ENCODE measurements around the gene HTRA2.
A peak's percentile ranks its signal among the peaks of the same experiment; 100 is the strongest.

The HTRA2 gene

DNA sequence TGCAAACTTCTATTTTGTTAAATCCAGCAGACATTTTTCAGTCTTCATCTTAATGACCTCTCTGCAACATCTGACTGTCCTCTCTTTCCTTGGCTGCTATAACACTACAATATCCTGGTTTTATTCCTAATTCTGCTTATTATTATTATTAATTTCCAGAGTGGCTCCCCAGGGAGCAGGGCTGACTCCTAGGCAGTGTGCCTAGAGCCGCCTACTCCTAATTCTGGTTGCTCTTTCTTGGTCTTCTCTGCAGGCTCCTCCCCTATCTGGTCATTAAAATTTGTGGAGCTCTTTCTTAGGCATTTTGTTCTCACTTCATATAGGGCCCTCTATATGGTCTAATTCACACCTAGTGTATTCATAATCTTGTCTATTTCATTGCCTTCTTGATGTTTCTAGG, 13.2 kb downstream of the HTRA2 start:
- no peak for DNase-seq (ENCODE audit: low read depth, low spot score)

DNA sequence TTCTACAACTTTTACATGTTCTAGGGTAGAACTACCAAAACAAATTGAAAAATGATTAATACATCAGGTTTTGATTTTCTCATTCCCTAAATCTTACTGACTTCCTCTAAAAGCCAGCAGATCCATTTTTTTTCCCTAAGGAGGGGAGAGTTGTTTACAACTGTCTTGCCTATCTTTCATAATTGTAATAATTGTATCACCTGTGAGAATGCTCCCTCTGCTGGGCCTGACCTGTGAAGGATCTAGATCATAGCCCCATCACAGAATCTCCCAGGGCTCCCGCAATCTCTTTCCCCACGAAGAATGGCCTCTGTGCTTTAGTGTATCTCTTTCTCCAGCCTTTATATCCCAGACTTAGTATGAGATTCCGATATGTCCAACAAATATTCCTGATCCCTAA, 14.9 kb downstream of the HTRA2 start:
- DNase-seq (ENCODE audit: low read depth, low spot score): no peak

DNA sequence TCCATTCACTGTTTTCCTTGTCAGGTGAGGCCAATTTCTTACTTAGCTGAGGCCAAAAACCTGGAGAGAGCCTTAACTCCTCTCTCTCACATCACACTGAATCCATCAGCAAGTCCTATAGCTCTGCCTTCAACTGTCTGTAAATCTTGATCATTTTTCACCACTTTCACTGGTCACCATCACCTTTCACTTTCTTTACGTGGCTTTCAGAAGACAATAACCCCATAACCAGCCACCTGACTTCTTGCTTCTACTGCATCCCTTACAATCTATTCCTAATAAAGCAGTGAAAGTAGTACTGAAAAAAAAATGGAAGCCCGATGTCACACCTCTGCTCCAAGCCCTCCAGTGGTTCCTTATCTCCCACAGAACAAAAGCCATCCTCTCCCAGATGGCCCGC, 16.3 kb downstream of the HTRA2 start:
- no peak for DNase-seq (ENCODE audit: low read depth, low spot score)

DNA sequence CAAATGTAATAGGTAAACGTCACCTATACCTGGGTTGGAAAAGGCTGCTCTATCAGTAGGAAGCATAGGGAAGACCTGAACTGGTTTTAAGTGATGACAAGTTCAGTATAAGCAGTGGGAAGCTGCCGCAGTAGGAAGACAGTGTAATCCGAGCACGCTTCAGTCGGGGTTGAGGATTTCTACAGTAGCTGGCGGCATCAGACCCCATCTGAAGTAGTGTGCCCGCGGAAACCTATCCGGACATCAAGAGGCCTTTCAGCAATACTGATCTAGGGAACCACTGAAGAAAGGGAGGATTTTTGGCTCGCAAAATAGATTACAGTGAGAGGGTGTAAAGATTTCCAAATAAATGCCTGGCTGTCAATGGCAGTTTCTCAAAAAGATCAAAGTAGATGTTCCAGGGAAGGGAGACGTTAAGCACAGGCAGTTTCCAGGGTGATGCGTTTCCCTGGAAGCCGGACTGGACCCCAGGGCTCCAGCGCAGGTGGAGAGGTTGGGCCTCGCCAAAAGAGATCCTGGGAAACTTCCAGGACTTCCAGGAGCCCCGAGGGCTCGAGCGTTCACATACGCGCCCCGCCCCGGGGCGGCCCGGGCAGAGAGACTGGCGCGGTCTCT, 18.7 kb downstream of the HTRA2 start:
- no peak for DNase-seq (ENCODE audit: low read depth, low spot score)

DNA sequence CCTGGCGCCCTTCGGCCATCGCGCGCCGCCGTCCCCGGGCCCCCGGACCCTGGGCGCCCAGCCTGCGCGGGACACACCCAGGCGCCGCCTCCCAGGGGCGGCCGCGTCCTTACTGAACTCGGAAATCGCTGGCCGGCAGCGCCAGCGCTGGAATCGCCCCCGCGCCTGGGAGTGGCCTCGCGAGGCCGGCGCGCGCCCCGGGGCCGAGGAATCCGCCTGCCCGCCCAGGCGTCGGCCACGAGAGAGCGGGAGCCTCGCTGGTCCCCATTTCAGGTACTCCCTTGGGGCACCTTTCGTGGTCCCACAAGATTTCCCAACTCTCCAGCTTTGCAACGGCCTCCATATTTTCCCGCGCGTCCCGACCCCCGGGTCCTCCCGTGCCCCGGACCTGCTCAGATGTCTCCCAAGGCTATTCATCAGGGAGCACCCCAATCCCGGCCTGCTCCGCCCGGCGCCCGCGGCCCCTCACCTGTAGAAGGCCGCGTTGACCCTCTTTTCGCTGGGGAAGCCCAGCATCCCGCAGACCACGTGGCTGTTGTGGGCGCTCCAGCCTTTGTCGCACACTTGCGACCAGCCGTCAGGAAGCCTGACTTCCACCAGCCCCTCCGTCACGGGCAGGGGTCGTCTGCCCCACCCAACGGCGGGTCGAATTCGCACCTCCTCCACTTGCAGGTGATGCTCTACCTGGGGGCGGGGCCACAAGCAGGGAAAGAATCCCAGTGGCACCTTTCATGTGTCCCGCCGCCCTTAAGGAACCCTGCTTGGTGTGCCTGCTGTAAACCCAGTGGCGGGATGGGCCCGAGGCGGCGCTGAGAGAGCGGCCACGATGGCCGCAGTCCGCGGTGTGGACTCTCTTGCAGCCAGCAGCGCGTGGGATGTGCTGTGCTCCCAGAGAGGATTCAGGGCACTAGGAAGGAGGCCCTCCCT, 19.4 kb downstream of the HTRA2 start:
- no peak for DNase-seq (ENCODE audit: low read depth, low spot score)

DNA sequence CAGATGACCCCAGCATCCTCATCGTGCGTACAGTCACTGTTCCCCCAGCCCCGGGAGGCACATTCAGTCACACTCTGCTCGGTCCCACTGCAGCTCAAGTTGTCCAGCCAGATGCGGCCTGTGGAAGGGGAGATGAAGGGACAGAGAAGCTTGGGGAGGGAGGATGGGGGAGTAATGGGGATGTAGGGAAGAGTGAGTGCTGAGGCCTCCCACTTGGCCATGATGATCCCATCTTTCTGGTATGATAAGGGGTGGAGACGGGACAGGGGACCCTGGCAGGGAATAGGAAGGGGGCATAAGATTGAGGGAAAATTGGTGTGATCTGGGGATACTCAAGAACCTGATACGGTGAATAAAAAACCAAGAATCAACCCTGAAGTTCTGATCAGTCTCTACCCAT, 20.5 kb downstream of the HTRA2 start:
- DNase-seq (ENCODE audit: low read depth, low spot score): no peak

DNA sequence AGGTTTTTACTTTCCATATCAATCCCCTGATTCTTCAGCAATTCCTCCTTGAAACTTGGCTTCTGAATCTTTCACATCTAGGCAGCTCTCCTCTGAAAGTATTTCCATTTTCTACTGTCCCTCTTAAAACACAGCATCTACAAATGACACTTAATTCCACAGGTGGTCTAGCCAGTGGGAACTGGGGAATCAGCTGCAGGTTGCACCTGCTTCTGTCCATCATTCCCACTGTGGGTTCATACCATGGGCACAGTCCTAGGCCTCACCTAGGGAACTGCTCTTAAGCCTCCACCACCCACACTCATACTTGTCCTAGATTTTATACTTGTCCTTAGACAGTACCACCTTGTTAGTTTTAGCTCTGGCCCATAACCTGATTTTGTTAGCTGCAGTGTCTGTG, 21.8 kb downstream of the HTRA2 start:
- no peak for DNase-seq (ENCODE audit: low read depth, low spot score)

DNA sequence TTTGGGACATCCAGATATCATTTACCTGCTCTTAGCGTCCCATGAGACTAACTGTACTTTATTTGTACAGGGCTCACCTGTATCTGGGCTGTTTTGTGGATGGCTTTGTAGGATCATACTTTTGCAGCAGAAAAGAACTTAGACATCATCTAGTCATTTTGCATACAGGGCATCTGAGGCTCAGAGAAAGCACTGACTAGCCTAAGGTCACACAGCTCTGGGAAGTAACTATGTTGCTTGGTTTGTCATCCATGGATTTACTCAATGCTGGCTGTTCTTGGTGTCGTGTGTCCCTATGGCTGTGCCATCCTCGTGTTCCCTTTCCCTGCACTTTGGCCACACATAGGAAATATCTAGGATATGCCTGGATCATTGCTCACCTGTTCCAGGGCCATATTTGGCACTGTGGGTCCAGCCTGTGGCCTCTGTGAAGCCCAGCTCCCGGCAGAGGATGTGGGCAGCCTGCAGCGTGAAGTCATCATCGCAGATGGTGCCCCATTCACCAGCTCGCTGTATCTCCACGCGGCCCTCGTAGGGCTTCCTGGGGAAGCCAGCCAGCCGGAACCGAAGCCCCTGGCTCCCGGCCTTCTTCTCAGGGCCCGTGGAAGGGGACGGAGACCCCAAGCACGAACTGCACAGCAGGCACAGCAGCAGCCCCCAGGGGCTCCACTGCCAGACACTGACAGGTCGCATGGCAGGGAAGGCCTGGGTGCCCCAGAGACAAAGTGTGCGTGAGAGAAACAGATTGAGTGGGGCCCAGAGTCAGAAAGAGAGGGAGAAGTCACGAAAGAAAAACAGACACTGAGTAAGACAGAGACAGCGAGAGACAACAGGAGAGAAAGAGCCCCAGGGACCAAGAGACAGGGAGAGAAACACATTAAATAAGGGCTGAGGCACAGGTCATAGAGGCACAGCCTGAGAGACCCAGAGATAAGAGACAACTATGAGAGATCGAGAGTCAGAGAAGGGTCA, 22.5 kb downstream of the HTRA2 start:
- no peak for DNase-seq (ENCODE audit: low read depth, low spot score)

DNA sequence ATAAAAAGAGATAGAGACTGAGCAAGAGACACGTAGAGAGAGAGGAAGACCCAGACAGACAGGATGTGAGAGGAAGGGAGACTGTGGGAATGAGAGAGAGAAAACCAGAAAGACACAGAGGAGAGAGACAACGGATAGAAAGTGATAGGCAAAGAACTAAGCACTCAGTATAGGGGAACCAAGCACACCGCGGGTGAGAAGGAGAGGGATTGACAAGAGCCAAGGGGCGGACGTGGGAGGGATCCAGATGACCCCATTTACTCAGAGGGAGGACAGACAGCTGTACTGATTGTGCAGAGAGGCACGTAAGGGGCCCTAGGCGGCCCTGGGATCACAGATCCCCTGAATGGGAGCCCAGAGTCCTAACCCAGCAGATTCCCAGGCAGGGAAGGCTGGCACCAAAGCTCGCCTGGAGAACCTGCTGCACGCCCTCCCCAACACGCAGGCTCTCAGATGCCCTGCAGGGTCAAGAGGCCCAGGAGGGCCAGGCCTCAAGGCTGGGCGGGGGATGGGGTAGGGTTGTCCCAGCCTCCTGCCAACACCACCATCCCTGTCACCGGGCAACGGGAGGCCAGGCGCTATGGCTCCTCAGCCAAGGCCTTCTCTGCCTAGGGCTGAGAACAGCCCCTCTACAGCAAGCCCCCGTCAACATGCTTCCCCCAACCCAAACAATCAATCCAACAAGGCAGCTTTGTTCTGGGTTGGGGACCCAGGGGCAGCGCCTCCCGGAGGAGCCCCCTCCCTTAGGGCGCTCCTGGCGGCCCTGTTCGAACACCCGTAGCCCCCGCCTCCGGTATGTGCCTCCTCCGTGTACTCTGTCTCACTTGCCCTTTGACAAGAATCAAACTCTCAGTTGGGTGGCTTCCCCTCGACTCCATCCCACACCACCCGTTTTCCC, 23.4 kb downstream of the HTRA2 start:
- no peak for DNase-seq (ENCODE audit: low read depth, low spot score)

DNA sequence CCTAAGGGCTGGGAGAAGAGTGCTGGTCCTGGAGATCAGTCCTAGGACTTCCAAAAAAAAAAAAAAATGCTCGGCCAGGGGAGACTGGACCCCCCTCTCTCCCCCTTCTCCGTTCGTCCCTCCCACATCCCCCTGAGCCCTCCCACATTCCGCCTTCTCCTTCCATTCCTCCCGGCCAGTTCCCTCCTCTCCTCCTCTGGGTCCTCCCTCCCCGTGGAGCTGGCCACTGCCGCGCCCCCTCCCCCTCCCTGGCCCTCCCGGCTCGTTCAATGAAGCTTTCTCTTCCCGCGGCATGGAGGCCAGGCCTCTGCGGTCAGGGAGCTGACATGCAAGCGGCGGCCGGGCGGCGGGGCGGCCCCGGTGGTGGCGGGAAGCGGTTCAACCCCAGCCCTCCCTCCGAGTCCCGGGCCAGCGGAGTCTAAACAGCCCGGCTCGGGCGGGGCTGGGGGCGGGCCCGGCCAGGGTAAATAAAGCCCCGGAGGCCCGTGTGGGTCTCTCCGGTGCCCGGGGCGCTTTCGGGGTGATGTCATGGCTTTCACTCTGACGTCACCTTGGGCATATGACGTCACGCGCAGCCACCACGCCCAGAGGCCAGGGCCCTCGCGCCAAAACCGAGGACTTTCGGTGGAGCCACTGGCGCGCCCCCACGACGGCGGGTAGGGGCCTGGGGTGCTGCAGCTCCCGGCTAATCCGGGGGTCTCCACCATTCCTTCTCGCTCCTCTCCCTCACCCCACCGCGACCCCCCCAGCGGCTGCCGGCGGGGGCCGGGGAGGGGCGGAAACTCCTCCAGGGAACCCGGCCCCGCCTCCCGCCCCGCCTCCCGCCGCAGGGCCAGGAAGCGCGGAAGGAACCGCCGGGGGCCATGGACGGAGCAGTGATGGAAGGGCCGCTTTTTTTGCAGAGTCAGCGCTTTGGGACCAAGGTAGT, 24.4 kb downstream of the HTRA2 start, which contains the start of the genes DOK1 and LOXL3:
DOK1 (plus strand) TSS at position 829 of the 928 bp plus-strand sequence; CDS start at position 864, 35 bp downstream.
LOXL3 (minus strand) TSS at position 51 of the 928 bp plus-strand sequence. CDS start 1,308 bp downstream, outside the sequence.
- peak; percentile 66 for DNase-seq (ENCODE audit: low read depth, low spot score)

DNA sequence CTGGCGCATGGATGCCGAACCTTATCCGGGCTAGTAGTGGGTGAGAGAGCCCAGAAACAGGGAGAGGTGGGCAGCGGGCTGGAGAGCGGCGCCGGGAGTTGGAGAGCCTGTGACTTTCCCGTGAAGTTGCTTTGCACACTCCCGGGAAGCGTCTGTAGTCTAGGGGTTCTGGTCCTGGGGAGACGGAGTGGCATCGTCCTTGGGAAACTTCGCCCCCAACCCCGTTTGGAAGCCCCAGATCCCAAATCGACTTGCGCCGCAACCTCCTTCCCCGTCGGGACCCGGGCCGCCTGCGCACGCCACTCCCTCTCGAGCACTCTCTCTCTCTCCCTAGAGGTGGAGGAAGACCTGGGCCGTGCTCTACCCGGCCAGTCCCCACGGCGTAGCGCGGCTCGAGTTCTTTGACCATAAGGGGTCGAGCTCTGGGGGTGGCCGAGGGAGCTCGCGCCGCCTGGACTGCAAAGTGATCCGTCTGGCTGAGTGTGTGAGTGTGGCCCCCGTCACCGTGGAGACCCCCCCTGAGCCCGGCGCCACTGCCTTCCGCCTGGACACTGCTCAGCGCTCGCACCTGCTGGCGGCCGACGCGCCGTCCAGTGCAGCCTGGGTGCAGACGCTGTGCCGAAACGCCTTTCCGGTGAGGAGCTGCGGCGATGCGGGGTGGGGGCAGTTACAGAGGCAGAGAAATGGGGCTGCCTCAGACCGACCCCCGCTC, 25.2 kb downstream of the HTRA2 start:
- DNase-seq (ENCODE audit: low read depth, low spot score): no peak

DNA sequence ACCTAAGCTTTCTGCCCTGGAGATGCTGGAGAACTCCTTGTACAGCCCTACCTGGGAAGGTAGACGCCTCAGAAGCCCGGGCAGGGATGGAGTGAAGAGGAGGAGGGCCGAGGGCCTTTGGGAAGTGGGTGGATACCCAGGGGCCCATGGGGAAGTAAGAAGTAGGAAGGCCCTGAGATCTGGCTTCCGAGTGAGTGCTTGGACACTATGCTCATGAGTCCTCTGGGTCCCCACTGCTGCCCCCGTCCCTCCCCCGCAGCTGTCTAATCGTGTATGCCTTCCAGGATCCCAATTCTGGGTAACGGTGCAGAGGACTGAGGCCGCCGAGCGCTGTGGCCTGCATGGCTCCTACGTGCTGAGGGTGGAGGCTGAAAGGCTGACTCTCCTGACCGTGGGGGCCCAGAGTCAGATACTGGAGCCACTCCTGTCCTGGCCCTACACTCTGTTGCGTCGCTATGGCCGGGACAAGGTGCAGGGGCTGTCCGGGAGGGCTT, 25.9 kb downstream of the HTRA2 start:
- DNase-seq (ENCODE audit: low read depth, low spot score): no peak

DNA sequence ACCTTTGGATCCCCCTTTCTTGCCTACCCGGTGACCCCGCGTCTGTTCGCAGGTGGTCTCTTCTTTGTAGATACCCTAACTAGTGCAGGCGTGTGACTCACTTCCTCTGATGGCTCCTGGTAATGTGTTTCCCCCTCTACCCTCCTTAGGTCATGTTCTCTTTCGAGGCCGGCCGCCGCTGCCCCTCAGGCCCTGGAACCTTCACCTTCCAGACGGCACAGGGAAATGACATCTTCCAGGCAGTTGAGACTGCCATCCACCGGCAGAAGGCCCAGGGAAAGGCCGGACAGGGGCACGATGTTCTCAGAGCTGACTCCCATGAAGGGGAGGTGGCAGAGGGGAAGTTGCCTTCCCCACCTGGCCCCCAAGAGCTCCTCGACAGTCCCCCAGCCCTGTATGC, 26.4 kb downstream of the HTRA2 start:
- no peak for DNase-seq (ENCODE audit: low read depth, low spot score)

DNA sequence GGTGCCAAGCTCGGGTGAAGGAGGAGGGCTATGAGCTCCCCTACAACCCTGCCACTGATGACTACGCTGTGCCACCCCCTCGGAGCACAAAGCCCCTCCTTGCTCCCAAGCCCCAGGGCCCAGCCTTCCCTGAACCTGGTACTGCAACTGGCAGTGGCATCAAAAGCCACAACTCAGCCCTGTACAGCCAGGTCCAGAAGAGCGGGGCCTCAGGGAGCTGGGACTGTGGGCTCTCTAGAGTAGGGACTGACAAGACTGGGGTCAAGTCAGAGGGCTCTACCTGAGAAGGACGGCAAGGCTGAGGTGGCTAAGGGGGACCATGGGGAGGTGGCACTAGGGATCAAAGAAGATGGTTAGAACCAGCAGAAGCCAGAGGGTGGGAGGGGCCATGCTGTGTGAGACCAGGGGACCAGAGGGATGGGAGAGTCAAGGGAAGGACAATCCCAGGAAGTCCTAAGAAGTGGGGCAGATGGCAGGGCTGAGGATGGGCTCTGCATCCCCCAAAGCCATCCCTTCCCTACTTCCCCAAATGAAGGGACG, 27.2 kb downstream of the HTRA2 start:
- no peak for DNase-seq (ENCODE audit: low read depth, low spot score)

DNA sequence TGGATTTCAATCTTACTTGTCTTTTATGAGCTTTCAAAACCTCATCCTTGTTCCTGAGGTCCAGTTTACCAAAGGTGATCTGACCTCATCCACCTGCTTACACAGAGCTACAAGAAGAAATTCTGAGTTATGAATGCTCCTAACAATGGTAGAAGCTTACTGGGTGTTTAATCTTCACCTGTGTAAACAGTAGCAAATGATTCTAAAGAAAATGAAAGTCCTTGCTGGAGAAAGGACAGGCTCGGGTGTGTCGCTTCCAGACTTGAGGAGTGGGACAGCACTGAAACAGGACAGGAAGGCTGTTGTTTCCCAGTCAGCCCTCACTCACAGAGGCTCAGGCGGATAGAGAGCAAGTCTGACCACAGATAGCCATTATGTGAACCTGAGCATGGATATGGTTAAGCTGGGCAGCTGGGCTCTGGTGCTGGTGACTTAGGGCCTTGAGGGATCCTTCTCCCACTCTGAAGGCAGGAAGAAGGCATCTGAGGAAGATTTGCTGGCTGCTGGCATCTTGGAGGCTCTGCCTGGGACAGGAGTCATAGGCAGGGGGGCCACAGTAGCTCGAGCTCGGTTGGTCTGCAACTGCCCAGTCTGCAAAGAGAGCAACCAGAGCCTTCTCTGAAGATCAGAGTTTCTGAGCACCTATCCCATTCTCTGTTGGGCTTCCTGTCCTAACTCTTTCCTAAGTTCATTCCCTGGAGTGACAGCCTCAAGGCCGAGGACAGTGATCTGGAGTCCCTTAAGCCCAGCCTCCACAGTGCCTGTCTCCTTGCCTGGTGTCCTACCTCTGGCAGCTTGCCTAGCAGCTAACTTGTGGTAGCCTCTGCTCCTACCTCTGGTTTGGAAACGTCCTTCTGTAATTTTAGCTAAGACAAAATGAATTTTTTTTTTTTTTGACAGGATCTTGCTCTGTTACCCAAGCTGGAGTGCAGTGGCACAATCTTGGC, 28.8 kb downstream of the HTRA2 start:
- no peak for DNase-seq (ENCODE audit: low read depth, low spot score)

DNA sequence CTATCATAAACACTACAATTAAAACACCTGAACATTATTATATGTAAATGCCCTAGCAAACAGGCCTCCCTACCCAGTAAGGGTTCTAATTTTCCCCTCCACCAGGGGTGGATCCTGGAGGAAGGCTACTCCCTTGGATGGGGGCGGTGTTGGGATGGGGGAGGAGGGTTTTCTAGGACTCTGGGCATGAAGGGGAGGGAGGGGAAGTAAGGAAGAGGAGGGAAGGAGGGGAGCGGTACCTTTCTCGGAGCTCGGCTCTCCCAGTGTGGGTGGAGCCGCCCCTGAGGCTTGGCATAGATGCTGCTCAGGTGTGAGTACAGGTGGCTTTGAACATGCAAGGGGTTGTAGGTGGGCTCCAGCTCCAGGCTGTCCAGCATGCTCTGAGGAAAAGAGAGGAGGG, 30.2 kb downstream of the HTRA2 start:
- DNase-seq (ENCODE audit: low read depth, low spot score): no peak

DNA sequence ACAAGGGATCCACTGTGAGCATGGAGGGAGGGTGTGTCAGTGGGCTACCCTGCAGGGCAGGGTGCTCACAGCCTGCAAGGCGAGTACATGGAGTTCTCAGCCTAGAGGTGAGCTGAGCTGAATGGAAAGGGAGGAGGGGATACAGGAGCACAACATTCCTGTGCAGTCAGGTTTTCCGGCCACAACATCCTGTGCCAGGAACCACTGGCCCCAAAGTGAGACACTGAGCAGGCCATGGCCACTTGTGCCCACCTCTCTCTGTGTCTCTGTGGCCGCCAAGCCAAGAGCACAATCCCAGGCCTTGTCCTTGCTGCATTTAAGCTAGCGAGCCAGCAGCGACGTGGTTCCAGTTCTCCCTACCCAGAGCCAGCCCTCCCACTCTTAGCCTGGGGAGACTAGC, 30.9 kb downstream of the HTRA2 start:
- no peak for DNase-seq (ENCODE audit: low read depth, low spot score)

Measured in smooth muscle cell of the brain vasculature (primary cell).